ENCODE data around the gene CCDC97. TPM values are rescaled to one million over a fixed set of nuclear protein-coding genes. Genes with fewer than 3 reads are reported as not detected.

The CCDC97 gene
- total RNA-seq, 1 experiment from 2014 or later: 26.4 TPM

- no peaks in the 10 kb centered on the region for H3K36me3 ChIP-seq (ENCODE audit: low read depth)
- H3K4me3 ChIP-seq: no peak overlapping the region
- no peaks in the 10 kb centered on the region for H3K9me3 ChIP-seq (ENCODE audit: insufficient read depth, low read depth)
- BruUV-seq (replicated peaks): no TSS peak
- DNase-seq: no peak
- CTCF ChIA-PET: no interaction called here
- no peaks in the 10 kb centered on the region; the same call in 1 of the 2 replicates for H3K79me2 ChIP-seq (ENCODE audit: low read depth)
- no peaks in the 10 kb centered on the region for H4K20me1 ChIP-seq (ENCODE audit: insufficient read depth)
- no peak overlapping the region for H3K27ac ChIP-seq
- no peak overlapping the region for H2AFZ ChIP-seq
- TF ChIP-seq, protein P1, sequence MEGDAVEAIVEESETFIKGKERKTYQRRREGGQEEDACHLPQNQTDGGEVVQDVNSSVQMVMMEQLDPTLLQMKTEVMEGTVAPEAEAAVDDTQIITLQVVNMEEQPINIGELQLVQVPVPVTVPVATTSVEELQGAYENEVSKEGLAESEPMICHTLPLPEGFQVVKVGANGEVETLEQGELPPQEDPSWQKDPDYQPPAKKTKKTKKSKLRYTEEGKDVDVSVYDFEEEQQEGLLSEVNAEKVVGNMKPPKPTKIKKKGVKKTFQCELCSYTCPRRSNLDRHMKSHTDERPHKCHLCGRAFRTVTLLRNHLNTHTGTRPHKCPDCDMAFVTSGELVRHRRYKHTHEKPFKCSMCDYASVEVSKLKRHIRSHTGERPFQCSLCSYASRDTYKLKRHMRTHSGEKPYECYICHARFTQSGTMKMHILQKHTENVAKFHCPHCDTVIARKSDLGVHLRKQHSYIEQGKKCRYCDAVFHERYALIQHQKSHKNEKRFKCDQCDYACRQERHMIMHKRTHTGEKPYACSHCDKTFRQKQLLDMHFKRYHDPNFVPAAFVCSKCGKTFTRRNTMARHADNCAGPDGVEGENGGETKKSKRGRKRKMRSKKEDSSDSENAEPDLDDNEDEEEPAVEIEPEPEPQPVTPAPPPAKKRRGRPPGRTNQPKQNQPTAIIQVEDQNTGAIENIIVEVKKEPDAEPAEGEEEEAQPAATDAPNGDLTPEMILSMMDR (conservative IDR thresholded peaks at IDR 0.05): no peak
- intact Hi-C loops (cut with micrococcal nuclease; ENCODE audit: unreplicated experiment): loop anchor here (10.0 kb wide), 1 partner anchor 78 kb away; the partner anchor contains the start of gene DMAC2
- no peaks in the 10 kb centered on the region for H3K27me3 ChIP-seq (ENCODE audit: insufficient read depth, low read depth)
- POLR2A ChIA-PET (ENCODE audit: unreplicated experiment): no interaction called here
- no peak overlapping the region for H3K4me2 ChIP-seq
- peaks cover 8% of the 10 kb centered on the region; the same call in 1 of the 2 replicates for H3F3A ChIP-seq (ENCODE audit: insufficient read depth, low read depth)
- H3K4me1 ChIP-seq (replicated peaks; ENCODE audit: insufficient read depth): no peaks in the 10 kb centered on the region
- no peaks in the 10 kb centered on the region for H3K9me2 ChIP-seq (ENCODE audit: insufficient read depth)
These were observed 47.2 kb downstream of the CCDC97 start for GRCh38 chr19:41356984-41357739.

- Histone ChIP-seq H3K4me2 (no peak overlapping the region), H4K20me1 (ENCODE audit: insufficient read depth) (no peaks in the 10 kb centered on the region), H3K4me1 (replicated peaks; ENCODE audit: insufficient read depth) (no peaks in the 10 kb centered on the region; the same call in 1 of the 2 replicates), H3K9me2 (ENCODE audit: insufficient read depth) (no peaks in the 10 kb centered on the region), H3K27me3 (ENCODE audit: insufficient read depth, low read depth) (no peaks in the 10 kb centered on the region), H3K36me3 (ENCODE audit: low read depth) (no peaks in the 10 kb centered on the region), H2AFZ (no peak overlapping the region), H3F3A (ENCODE audit: insufficient read depth, low read depth) (peaks cover 9% of the 10 kb centered on the region; the same call in 1 of the 2 replicates), H3K9me3 (ENCODE audit: insufficient read depth, low read depth) (no peaks in the 10 kb centered on the region), H3K79me2 (ENCODE audit: low read depth) (no peaks in the 10 kb centered on the region; the same call in 1 of the 2 replicates), H3K27ac (no peak overlapping the region), H3K4me3 (no peak overlapping the region)
- no peak for DNase-seq
- BruUV-seq (replicated peaks): no TSS peak
- intact Hi-C loops (cut with micrococcal nuclease; ENCODE audit: unreplicated experiment): loop anchor here (10.0 kb wide), 1 partner anchor 77 kb away; the partner anchor contains the start of gene DMAC2
- TF ChIP-seq, protein P1 (conservative IDR thresholded peaks at IDR 0.05): no peak
- no peak for TF ChIP-seq EZH2 (IDR thresholded peaks at IDR 0.05; ENCODE audit: low read depth)
- CTCF ChIA-PET: no interaction called here
- POLR2A ChIA-PET (ENCODE audit: unreplicated experiment): no interaction called here
These were observed 47.8 kb downstream of the CCDC97 start for GRCh38 chr19:41357746-41358145.

DNA sequence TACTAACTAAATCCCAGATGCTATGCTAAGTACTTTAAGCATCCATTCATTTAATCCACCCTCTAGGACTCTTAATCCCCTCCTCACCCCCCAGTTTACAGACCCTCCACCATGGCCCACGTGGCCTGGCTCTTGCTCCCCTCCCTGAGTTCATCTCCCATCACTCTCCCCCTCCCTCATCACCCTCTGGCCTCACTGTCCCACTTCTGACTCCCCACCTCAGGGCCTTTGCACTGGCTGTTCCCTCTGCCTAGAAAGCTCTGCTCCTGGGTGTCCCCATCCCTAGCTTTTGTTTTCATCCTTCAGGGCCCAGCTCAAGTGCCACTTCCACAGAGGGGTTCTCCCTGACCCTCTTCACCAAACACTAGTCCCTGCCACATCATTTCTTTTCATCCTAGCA lies 49.8 kb downstream of the CCDC97 start:
- DNase-seq: no peak
- ChIA-PET POLR2A (ENCODE audit: unreplicated experiment) (no interaction called here), CTCF (interaction anchor here (0.5 to 0.7 kb wide), 2 partner anchors 21 to 451 kb away, joined by 3 to 8 read pairs; no protein-coding TSS in a partner anchor)
- no peaks in the 10 kb centered on the region for H3K36me3 ChIP-seq (ENCODE audit: low read depth)
- intact Hi-C loops (cut with micrococcal nuclease; ENCODE audit: unreplicated experiment): loop anchor here (10.0 kb wide), 1 partner anchor 75 kb away; the partner anchor contains the start of gene DMAC2
- peaks cover 13% of the 10 kb centered on the region; the same call in 1 of the 2 replicates for H3F3A ChIP-seq (ENCODE audit: insufficient read depth, low read depth)
- TF ChIP-seq EZH2 (IDR thresholded peaks at IDR 0.05; ENCODE audit: low read depth): no peak
- TF ChIP-seq, protein P1 (conservative IDR thresholded peaks at IDR 0.05): no peak
- no peak overlapping the region for H3K4me3 ChIP-seq
- no peaks in the 10 kb centered on the region for H4K20me1 ChIP-seq (ENCODE audit: insufficient read depth)
- H3K27me3 ChIP-seq (ENCODE audit: insufficient read depth, low read depth): no peaks in the 10 kb centered on the region
- H3K4me1 ChIP-seq (replicated peaks; ENCODE audit: insufficient read depth): peaks cover 6% of the 10 kb centered on the region; the same call in 1 of the 2 replicates
- H2AFZ ChIP-seq: no peak overlapping the region
- H3K9me3 ChIP-seq (ENCODE audit: insufficient read depth, low read depth): no peaks in the 10 kb centered on the region
- no peak overlapping the region for H3K4me2 ChIP-seq
- no peaks in the 10 kb centered on the region for H3K9me2 ChIP-seq (ENCODE audit: insufficient read depth)
- BruUV-seq (replicated peaks): no TSS peak
- H3K27ac ChIP-seq: no peak overlapping the region
- peaks cover 5% of the 10 kb centered on the region; the same call in 1 of the 2 replicates for H3K79me2 ChIP-seq (ENCODE audit: low read depth)
